ENCODE results near the gene PSMD1.

PSMD1 gene

DNA sequence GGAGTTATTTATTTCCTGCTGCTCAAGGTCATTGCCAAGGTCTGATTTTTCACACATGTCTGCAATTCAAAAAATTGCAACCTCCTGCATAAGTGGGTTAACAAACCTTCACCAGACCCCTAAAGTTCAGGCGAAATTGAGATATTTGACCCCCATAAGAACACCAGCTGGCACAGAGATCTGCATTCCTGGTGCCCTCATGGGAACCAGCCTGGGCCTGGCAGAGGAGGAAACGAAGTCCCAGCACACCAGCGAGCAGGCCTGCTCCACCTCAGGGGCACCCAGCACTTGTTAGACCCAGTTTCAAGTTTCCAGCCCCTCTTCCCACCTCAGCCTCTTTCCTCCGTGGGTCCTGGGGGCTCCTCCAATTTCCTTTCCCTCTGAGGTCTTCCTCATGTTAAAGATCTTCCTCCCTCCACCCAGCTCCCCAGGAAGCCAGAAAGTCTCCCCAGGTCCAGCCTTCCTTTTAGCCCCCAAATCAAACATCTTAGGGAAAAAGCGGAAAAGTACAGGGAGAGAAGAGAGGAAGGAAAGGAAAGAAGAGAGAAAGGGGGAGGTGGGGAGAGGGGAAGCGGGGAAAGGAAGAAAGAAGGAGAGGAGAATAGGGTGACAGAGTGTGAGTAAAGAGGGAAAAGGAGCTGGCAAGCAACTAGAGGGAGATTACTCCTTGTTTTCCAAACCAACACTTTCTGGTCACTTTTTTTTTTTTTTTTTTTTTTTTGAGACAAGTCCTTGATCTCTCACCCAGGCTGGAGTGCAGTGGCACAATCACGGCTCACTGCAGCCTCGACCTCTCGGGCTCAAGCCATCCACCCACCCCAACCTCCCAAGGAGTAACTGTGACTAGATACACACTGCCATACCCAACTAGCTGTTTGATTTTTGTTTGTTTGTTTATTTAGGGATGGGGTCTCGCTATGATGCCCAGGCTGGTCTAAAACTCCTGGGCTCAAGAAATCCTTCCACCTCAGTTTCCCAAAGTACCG, 23.2 kb upstream of the PSMD1 start:
- H3K4me1 ChIP-seq: no peaks in the 10 kb centered on the region
- H3K27me3 ChIP-seq: peaks cover 55% of the 10 kb centered on the region
- TF ChIP-seq CTCF (IDR thresholded peaks at IDR 0.05; ENCODE audit: low read depth, low read length): no peak
- H3K4me3 ChIP-seq (ENCODE audit: low read depth, low read length): no peak overlapping the region
- DNase-seq: no peak
- no peaks in the 10 kb centered on the region for H3K36me3 ChIP-seq
- no peaks in the 10 kb centered on the region for H3K9me3 ChIP-seq

DNA sequence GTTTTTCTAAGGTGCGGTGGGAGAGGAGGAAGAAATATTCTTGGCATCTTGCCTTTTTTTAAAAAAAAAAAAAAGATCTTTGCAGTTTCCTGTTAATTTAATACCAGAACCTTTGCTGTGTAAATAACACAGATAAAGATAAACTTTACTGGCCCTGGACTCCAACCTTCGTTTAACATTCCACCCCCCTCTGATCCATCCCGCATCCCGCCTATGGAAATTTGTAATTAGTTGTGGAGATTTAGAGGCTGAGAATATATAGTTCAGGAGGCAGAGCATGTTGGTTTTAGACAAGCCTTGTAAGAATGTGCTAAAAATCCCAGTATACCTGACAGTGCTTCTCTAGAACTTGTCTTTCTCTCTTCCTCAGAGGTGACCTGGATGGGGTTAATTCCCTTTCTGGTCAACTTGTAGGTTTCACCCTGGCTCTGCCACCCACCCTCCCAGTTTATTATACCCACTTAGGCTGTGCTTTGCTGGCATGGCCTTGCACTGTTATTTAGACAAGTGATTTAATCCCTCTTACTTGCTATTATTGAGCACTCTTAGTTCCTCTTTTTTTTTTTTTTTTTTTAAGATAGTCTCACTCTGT, 22.3 kb upstream of the PSMD1 start:
- no peaks in the 10 kb centered on the region for H3K4me1 ChIP-seq
- no peaks in the 10 kb centered on the region for H3K9me3 ChIP-seq
- DNase-seq: no peak
- H3K27me3 ChIP-seq: peaks cover 62% of the 10 kb centered on the region
- H3K36me3 ChIP-seq: no peaks in the 10 kb centered on the region
- no peak overlapping the region for H3K4me3 ChIP-seq (ENCODE audit: low read depth, low read length)
- TF ChIP-seq CTCF (IDR thresholded peaks at IDR 0.05; ENCODE audit: low read depth, low read length): no peak

GRCh38 chr2:231036131-231036530, 20.5 kb upstream of the PSMD1 start:
- no peak for DNase-seq
- Histone ChIP-seq H3K9me3 (no peaks in the 10 kb centered on the region), H3K4me1 (no peaks in the 10 kb centered on the region), H3K4me3 (ENCODE audit: low read depth, low read length) (no peak overlapping the region), H3K27me3 (peaks cover 78% of the 10 kb centered on the region), H3K36me3 (no peaks in the 10 kb centered on the region)
- TF ChIP-seq CTCF (IDR thresholded peaks at IDR 0.05; ENCODE audit: low read depth, low read length): no peak

DNA sequence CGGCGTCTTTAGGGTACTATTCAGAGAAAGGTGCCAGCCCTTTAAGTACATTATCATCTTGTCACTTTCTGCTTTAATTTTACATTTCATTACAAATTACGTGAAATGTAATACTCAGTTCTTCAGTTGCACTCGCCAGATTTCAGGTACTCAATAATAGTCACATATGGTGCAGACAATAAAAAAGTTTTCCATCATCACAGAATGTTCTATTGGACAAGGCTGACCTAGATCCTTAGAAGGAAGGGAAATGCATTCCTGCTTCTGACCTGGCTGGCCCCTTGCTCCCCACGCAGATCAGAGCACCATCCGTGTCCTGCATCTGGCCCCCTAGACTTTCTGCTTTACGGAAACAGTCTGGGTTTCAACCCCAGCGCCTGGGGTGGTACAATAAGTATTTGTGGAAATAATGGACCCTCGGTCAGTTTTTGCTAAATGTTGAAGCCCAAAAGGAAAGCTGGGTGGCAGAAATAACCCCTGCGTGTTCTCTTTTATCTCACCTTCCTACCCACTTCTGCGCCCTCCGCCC, 20.0 kb upstream of the PSMD1 start:
- Histone ChIP-seq H3K4me3 (ENCODE audit: low read depth, low read length) (no peak overlapping the region), H3K4me1 (no peaks in the 10 kb centered on the region), H3K36me3 (no peaks in the 10 kb centered on the region), H3K9me3 (no peaks in the 10 kb centered on the region), H3K27me3 (peaks cover 82% of the 10 kb centered on the region)
- DNase-seq: no peak
- TF ChIP-seq CTCF (IDR thresholded peaks at IDR 0.05; ENCODE audit: low read depth, low read length): no peak

DNA sequence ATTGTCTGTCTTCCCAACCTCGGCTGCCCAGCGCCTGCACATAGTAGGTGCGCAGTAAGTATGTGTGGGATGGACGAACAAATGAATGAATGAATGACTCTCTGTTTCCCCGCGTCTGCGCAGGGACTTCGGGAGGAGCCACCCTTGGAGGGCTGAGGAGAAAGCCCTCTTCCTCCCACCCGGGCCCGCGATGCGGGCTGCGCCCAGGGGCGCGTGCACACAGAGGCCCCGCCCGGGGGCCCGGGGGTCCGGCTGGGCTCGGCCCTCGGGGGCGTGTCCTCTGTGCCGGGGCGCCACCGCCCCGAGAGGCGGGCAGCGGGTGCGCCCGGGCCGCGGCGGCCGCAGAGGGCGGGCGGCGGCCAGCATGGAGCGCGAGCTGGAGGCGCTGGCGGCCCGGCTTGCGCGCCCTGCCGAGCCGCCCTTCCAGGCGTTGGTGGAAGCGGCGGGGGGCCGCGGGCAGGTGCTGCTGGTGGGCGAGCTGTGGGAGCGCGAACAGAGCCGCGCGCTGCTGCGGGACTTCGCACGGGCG, 19.4 kb upstream of the PSMD1 start, which contains the start of gene C2orf72:
C2orf72 (plus strand) TSS at position 322 of the 529 bp plus-strand sequence; CDS start at position 365, 43 bp downstream.
- H3K4me3 ChIP-seq (ENCODE audit: low read depth, low read length): no peak within 1 kb of the TSS
- DNase-seq: peak; percentile 33

More for the DNA sequence above, 19.4 kb upstream of the PSMD1 start, which contains the start of gene C2orf72:
- TF ChIP-seq CTCF (IDR thresholded peaks at IDR 0.05; ENCODE audit: low read depth, low read length): no peak
- Histone ChIP-seq H3K27me3 (peaks cover 86% of the 10 kb centered on the region), H3K9me3 (no peaks in the 10 kb centered on the region; the same call in 1 of the 2 replicates), H3K36me3 (no peaks in the 10 kb centered on the region), H3K4me1 (no peaks in the 10 kb centered on the region)
